OCI-LY3 (cell line): Measurements from ENCODE around the gene APOL5.
A peak's percentile ranks its signal among the peaks of the same experiment; 100 is the strongest.

ENCODE experiments used
- EZH2phosphoT487 ChIP-seq: fragments of 200-600 bp; shearing (Covaris generic); IDR thresholded peaks from 2 replicates; pipeline ENCODE4 v1.6.1; 2018; ENCODE audit warnings: antibody characterized with exemption, mixed run types, low read depth
- TF ChIP-seq, protein P1 (sequence below): fragments of 200-600, 300-600 bp; sonication (generic); IDR thresholded peaks from 2 replicates; pipeline ENCODE4 v1.5.1; 2014; ENCODE audit warnings: antibody characterized with exemption, low read length, low read depth

DNA sequence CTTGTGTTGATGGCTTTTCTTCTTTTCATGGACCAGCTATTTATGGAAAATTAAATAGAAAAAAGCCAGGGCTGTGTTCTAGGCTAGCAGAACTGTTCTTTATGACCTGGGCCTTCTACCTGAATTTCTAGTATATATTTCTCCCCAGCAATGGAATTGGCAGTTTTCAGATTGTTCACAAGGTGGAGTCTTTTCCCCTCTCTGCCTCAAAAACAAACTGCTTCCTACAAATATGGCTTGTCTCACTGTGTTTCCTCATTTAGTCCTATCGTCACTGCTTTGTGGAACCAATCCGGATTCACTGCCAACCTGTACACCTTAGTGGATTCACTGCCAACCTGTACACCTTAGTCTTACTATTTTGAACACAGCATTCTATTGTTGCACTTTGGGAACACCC lies 5.0 kb upstream of the APOL5 start:
- TF ChIP-seq, protein P1, sequence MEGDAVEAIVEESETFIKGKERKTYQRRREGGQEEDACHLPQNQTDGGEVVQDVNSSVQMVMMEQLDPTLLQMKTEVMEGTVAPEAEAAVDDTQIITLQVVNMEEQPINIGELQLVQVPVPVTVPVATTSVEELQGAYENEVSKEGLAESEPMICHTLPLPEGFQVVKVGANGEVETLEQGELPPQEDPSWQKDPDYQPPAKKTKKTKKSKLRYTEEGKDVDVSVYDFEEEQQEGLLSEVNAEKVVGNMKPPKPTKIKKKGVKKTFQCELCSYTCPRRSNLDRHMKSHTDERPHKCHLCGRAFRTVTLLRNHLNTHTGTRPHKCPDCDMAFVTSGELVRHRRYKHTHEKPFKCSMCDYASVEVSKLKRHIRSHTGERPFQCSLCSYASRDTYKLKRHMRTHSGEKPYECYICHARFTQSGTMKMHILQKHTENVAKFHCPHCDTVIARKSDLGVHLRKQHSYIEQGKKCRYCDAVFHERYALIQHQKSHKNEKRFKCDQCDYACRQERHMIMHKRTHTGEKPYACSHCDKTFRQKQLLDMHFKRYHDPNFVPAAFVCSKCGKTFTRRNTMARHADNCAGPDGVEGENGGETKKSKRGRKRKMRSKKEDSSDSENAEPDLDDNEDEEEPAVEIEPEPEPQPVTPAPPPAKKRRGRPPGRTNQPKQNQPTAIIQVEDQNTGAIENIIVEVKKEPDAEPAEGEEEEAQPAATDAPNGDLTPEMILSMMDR, result peak; percentile 14
- TF ChIP-seq EZH2phosphoT487, result no peak
